ENCODE results near the gene DAB2IP. TPM values are rescaled to one million over a fixed set of nuclear protein-coding genes. Genes with fewer than 3 reads are reported as not detected.

DAB2IP gene
- total RNA-seq, 4 donors from 2014 or later = 19.2 to 45.4 (median 34.8) TPM

- no peak for TF ChIP-seq CTCF (IDR thresholded peaks at IDR 0.05)
- ATAC-seq (ENCODE audit: low FRiP score) (peak; percentile 55), DNase-seq (ENCODE audit: low spot score) (no peak)
Observed at GRCh38 chr9:121771418-121771817, 120.0 kb downstream of the DAB2IP start.

- ATAC-seq (ENCODE audit: low FRiP score) (peak; percentile 67), DNase-seq (ENCODE audit: low spot score) (no peak)
- TF ChIP-seq CTCF (IDR thresholded peaks at IDR 0.05) = no peak
Observed at GRCh38 chr9:121771851-121772599, 120.6 kb downstream of the DAB2IP start.

GRCh38 chr9:121772600-121773285 is 121.3 kb downstream of the DAB2IP start:
- DNase-seq (ENCODE audit: low spot score) (no peak), ATAC-seq (ENCODE audit: low FRiP score) (no peak)

GRCh38 chr9:121773286-121773953 is 122.0 kb downstream of the DAB2IP start:
- TF ChIP-seq CTCF (IDR thresholded peaks at IDR 0.05) = no peak
- no peak for ATAC-seq (ENCODE audit: low FRiP score)

More at GRCh38 chr9:121772600-121773285, 121.3 kb downstream of the DAB2IP start:
- no peak for TF ChIP-seq CTCF (IDR thresholded peaks at IDR 0.05)

GRCh38 chr9:121773954-121774714 is 122.7 kb downstream of the DAB2IP start:
- DNase-seq (ENCODE audit: low spot score) = no peak
- no peak for ATAC-seq (ENCODE audit: low FRiP score)
- TF ChIP-seq CTCF (IDR thresholded peaks at IDR 0.05) = no peak

More at GRCh38 chr9:121773286-121773953, 122.0 kb downstream of the DAB2IP start:
- no peak for DNase-seq (ENCODE audit: low spot score)

- TF ChIP-seq CTCF (IDR thresholded peaks at IDR 0.05) = no peak
- DNase-seq (ENCODE audit: low spot score) (no peak), ATAC-seq (ENCODE audit: low FRiP score) (no peak)
Observed at GRCh38 chr9:121774715-121775613, 123.5 kb downstream of the DAB2IP start.

Measured in omental fat pad (tissue), 4 donors.